ENCODE results near the gene DNAJC2. TPM values are rescaled to one million over a fixed set of nuclear protein-coding genes. Genes with fewer than 3 reads are reported as not detected.

DNAJC2 gene
- total and polyA plus RNA-seq, 2 donors: 26.5 to 35.8 TPM

GRCh38 chr7:103316380-103316941, 28.1 kb downstream of the DNAJC2 start:
- Histone ChIP-seq H3K4me3 (ENCODE audit: low read length in 2 of 2) (no peak overlapping the region), H3K36me3 (ENCODE audit: control insufficient read depth in 2 of 2, insufficient read depth in 2 of 2, low read length in 1 of 2) (peaks cover 39 to 87% of the 10 kb centered on the region in 2 donors), H3K9me3 (ENCODE audit: control insufficient read depth in 2 of 2, insufficient read depth in 1 of 2, low read length in 1 of 2) (no peaks in the 10 kb centered on the region), H3K4me1 (ENCODE audit: control insufficient read depth in 2 of 2, insufficient read depth in 2 of 2, low read length in 2 of 2) (no peaks in the 10 kb centered on the region), H3K27me3 (ENCODE audit: control insufficient read depth in 2 of 2, insufficient read depth in 1 of 2, low read length in 1 of 2) (no peaks in the 10 kb centered on the region), H3K27ac (ENCODE audit: low read depth in 1 of 2, low read length in 1 of 2) (no peak overlapping the region)
- WGBS: over 99% methylated on average over 2 of the region's 2 CpGs
- DNase-seq (ENCODE audit: low read depth in 6 of 9, low spot score in 9 of 9): no peak

GRCh38 chr7:103314852-103315251, 29.7 kb downstream of the DNAJC2 start:
- H3K4me3 ChIP-seq (ENCODE audit: low read length in 2 of 2): no peak overlapping the region
- no peaks in the 10 kb centered on the region for H3K9me3 ChIP-seq (ENCODE audit: control insufficient read depth in 2 of 2, insufficient read depth in 1 of 2, low read length in 1 of 2)
- H3K27ac ChIP-seq (ENCODE audit: low read depth in 1 of 2, low read length in 1 of 2): no peak overlapping the region
- peaks cover 33 to 85% of the 10 kb centered on the region in 2 donors for H3K36me3 ChIP-seq (ENCODE audit: control insufficient read depth in 2 of 2, insufficient read depth in 2 of 2, low read length in 1 of 2)
- H3K4me1 ChIP-seq (ENCODE audit: control insufficient read depth in 2 of 2, insufficient read depth in 2 of 2, low read length in 2 of 2): no peaks in the 10 kb centered on the region
- DNase-seq (ENCODE audit: low read depth in 6 of 9, low spot score in 9 of 9): no peak
- 96% methylated on average over 2 of the region's 2 CpGs for WGBS
- H3K27me3 ChIP-seq (ENCODE audit: control insufficient read depth in 2 of 2, insufficient read depth in 1 of 2, low read length in 1 of 2): no peaks in the 10 kb centered on the region

GRCh38 chr7:103307503-103308231, 36.9 kb downstream of the DNAJC2 start:
- no peak for DNase-seq (ENCODE audit: low read depth in 6 of 9, low spot score in 9 of 9)
- no peak overlapping the region for H3K4me3 ChIP-seq (ENCODE audit: low read length in 2 of 2)
- 95% methylated on average over 3 of the region's 3 CpGs for WGBS
- peaks cover 43 to 86% of the 10 kb centered on the region in 2 donors for H3K36me3 ChIP-seq (ENCODE audit: control insufficient read depth in 2 of 2, insufficient read depth in 2 of 2, low read length in 1 of 2)
- H3K27ac ChIP-seq (ENCODE audit: low read depth in 1 of 2, low read length in 1 of 2): no peak overlapping the region
- H3K9me3 ChIP-seq (ENCODE audit: control insufficient read depth in 2 of 2, insufficient read depth in 1 of 2, low read length in 1 of 2): no peaks in the 10 kb centered on the region
- no peaks in the 10 kb centered on the region for H3K4me1 ChIP-seq (ENCODE audit: control insufficient read depth in 2 of 2, insufficient read depth in 2 of 2, low read length in 2 of 2)
- H3K27me3 ChIP-seq (ENCODE audit: control insufficient read depth in 2 of 2, insufficient read depth in 1 of 2, low read length in 1 of 2): no peaks in the 10 kb centered on the region

- Histone ChIP-seq H3K9me3 (ENCODE audit: control insufficient read depth in 2 of 2, insufficient read depth in 1 of 2, low read length in 1 of 2) (no peaks in the 10 kb centered on the region), H3K36me3 (ENCODE audit: control insufficient read depth in 2 of 2, insufficient read depth in 2 of 2, low read length in 1 of 2) (peaks cover 41 to 69% of the 10 kb centered on the region in 2 donors), H3K27ac (ENCODE audit: low read depth in 1 of 2, low read length in 1 of 2) (no peak overlapping the region), H3K4me3 (ENCODE audit: low read length in 2 of 2) (no peak overlapping the region), H3K27me3 (ENCODE audit: control insufficient read depth in 2 of 2, insufficient read depth in 1 of 2, low read length in 1 of 2) (no peaks in the 10 kb centered on the region), H3K4me1 (ENCODE audit: control insufficient read depth in 2 of 2, insufficient read depth in 2 of 2, low read length in 2 of 2) (peaks cover 6 to 7% of the 10 kb centered on the region in 2 donors)
- 69% methylated on average over 2 of the region's 2 CpGs for WGBS
- DNase-seq (ENCODE audit: low read depth in 6 of 9, low spot score in 9 of 9): no peak
Measured at GRCh38 chr7:103301441-103301840, 43.1 kb downstream of the DNAJC2 start.

- DNase-seq (ENCODE audit: low read depth in 6 of 9, low spot score in 9 of 9): no peak
Measured at GRCh38 chr7:103299660-103300059, 44.9 kb downstream of the DNAJC2 start.

GRCh38 chr7:103297837-103298179, 46.8 kb downstream of the DNAJC2 start:
- Histone ChIP-seq H3K9me3 (ENCODE audit: control insufficient read depth in 2 of 2, insufficient read depth in 1 of 2, low read length in 1 of 2) (no peaks in the 10 kb centered on the region), H3K4me3 (ENCODE audit: low read length in 2 of 2) (peak overlapping the region; percentile 78 to 97), H3K36me3 (ENCODE audit: control insufficient read depth in 2 of 2, insufficient read depth in 2 of 2, low read length in 1 of 2) (peaks cover 26 to 35% of the 10 kb centered on the region in 2 donors), H3K27me3 (ENCODE audit: control insufficient read depth in 2 of 2, insufficient read depth in 1 of 2, low read length in 1 of 2) (no peaks in the 10 kb centered on the region), H3K4me1 (ENCODE audit: control insufficient read depth in 2 of 2, insufficient read depth in 2 of 2, low read length in 2 of 2) (peaks cover 6 to 7% of the 10 kb centered on the region in 2 donors), H3K27ac (ENCODE audit: low read depth in 1 of 2, low read length in 1 of 2) (peak overlapping the region in 1 of 2 donors; percentile 86)
- peak in 1 of 9 donors; percentile 7 for DNase-seq (ENCODE audit: low read depth in 6 of 9, low spot score in 9 of 9)
- 2% methylated on average over 7 of the region's 7 CpGs for WGBS

More at GRCh38 chr7:103299660-103300059, 44.9 kb downstream of the DNAJC2 start:
- Histone ChIP-seq H3K4me1 (ENCODE audit: control insufficient read depth in 2 of 2, insufficient read depth in 2 of 2, low read length in 2 of 2) (peaks cover 6 to 7% of the 10 kb centered on the region in 2 donors), H3K4me3 (ENCODE audit: low read length in 2 of 2) (no peak overlapping the region), H3K36me3 (ENCODE audit: control insufficient read depth in 2 of 2, insufficient read depth in 2 of 2, low read length in 1 of 2) (peaks cover 37 to 52% of the 10 kb centered on the region in 2 donors), H3K27ac (ENCODE audit: low read depth in 1 of 2, low read length in 1 of 2) (no peak overlapping the region), H3K27me3 (ENCODE audit: control insufficient read depth in 2 of 2, insufficient read depth in 1 of 2, low read length in 1 of 2) (no peaks in the 10 kb centered on the region), H3K9me3 (ENCODE audit: control insufficient read depth in 2 of 2, insufficient read depth in 1 of 2, low read length in 1 of 2) (no peaks in the 10 kb centered on the region)
- WGBS: 98% methylated on average over 6 of the region's 6 CpGs

GRCh38 chr7:103296901-103297836, 47.4 kb downstream of the DNAJC2 start, which contains the start of gene PMPCB:
TSS of gene PMPCB (plus strand) at chr7:103297435. CDS start at chr7:103297460, 25 bp downstream.
- no peaks in the 10 kb centered on the region for H3K27me3 ChIP-seq (ENCODE audit: control insufficient read depth in 2 of 2, insufficient read depth in 1 of 2, low read length in 1 of 2)
- H3K36me3 ChIP-seq (ENCODE audit: control insufficient read depth in 2 of 2, insufficient read depth in 2 of 2, low read length in 1 of 2): peaks cover 20 to 29% of the 10 kb centered on the region in 2 donors
- peak within 1 kb of the TSS; percentile 86 to 87 for H3K27ac ChIP-seq (ENCODE audit: low read depth in 1 of 2, low read length in 1 of 2)
- no peaks in the 10 kb centered on the region for H3K9me3 ChIP-seq (ENCODE audit: control insufficient read depth in 2 of 2, insufficient read depth in 1 of 2, low read length in 1 of 2)
- peaks cover 6 to 7% of the 10 kb centered on the region in 2 donors for H3K4me1 ChIP-seq (ENCODE audit: control insufficient read depth in 2 of 2, insufficient read depth in 2 of 2, low read length in 2 of 2)
- H3K4me3 ChIP-seq (ENCODE audit: low read length in 2 of 2): peak within 1 kb of the TSS; percentile 78 to 97
- WGBS: 6% methylated on average over 52 of the region's 52 CpGs
- peak; percentile 82 to 97 (median 94) for DNase-seq (ENCODE audit: low read depth in 6 of 9, low spot score in 9 of 9)

GRCh38 chr7:103293526-103293925, 51.0 kb downstream of the DNAJC2 start:
- 95% methylated on average over 1 of the region's 1 CpG for WGBS
- no peak overlapping the region for H3K27ac ChIP-seq (ENCODE audit: low read depth in 1 of 2, low read length in 1 of 2)
- H3K4me3 ChIP-seq (ENCODE audit: low read length in 2 of 2): no peak overlapping the region
- H3K27me3 ChIP-seq (ENCODE audit: control insufficient read depth in 2 of 2, insufficient read depth in 1 of 2, low read length in 1 of 2): no peaks in the 10 kb centered on the region
- H3K9me3 ChIP-seq (ENCODE audit: control insufficient read depth in 2 of 2, insufficient read depth in 1 of 2, low read length in 1 of 2): no peaks in the 10 kb centered on the region
- H3K36me3 ChIP-seq (ENCODE audit: control insufficient read depth in 2 of 2, insufficient read depth in 2 of 2, low read length in 1 of 2): no peaks in the 10 kb centered on the region
- H3K4me1 ChIP-seq (ENCODE audit: control insufficient read depth in 2 of 2, insufficient read depth in 2 of 2, low read length in 2 of 2): peaks cover 4 to 7% of the 10 kb centered on the region in 2 donors
- no peak for DNase-seq (ENCODE audit: low read depth in 6 of 9, low spot score in 9 of 9)
